ENCODE measurements around the gene HOXA9.

Gene HOXA9

GRCh38 chr7:27189295-27189996 lies 24.1 kb upstream of the HOXA9 start (continued):
- TF ChIP-seq CTCF (tag by site-specific recombination; IDR thresholded peaks at IDR 0.05) (peak; percentile 37; the same call in 1 of the 2 replicates), ZBTB8A (tag by site-specific recombination; IDR thresholded peaks at IDR 0.05) (peak; percentile 41), ZXDB (tag by site-specific recombination; IDR thresholded peaks at IDR 0.05) (0 out of 2 replicates have a peak, but pooled peaks have one; percentile 13), GFI1B (tag by site-specific recombination; IDR thresholded peaks at IDR 0.05) (0 out of 2 replicates have a peak, but pooled peaks have one; percentile 6), KLF1 (tag by site-specific recombination; IDR thresholded peaks at IDR 0.05) (no peak), ZNF2 (tag by site-specific recombination; IDR thresholded peaks at IDR 0.05) (peak; percentile 32; the same call in 1 of the 2 replicates)

GRCh38 chr7:27188386-27189294 lies 23.3 kb upstream of the HOXA9 start:
- Histone ChIP-seq H3K36me3 (ENCODE audit: control insufficient read depth in 2 of 2, insufficient read depth in 1 of 2, low read length in 2 of 2) (peaks cover 4 to 16% of the 10 kb centered on the region in 2 experiments; a peak in 1 of 3 replicates), H3K4me1 (ENCODE audit: control insufficient read depth, insufficient read depth, low read length) (peaks cover 20% of the 10 kb centered on the region), H3K27ac (ENCODE audit: extremely low read depth, low read depth, low read length) (peak overlapping the region; percentile 79; the same call in 1 of the 2 replicates), H3K4me3 (ENCODE audit: low read depth, low read length) (peak overlapping the region; percentile 46), H3K9me3 (ENCODE audit: control insufficient read depth, insufficient read depth, low read depth, low read length) (no peaks in the 10 kb centered on the region)
- POLR2A ChIA-PET, result interaction anchor here (2.3 to 7.6 kb wide), 3 partner anchors 9 to 16 kb away, joined by 8 to 237 read pairs (median 36); partner anchors contain the start of genes HOXA10 and HOXA13
- no peak for TF ChIP-seq ZNF311 (tag by site-specific recombination; IDR thresholded peaks at IDR 0.05; ENCODE audit: borderline replicate concordance)
- no peak for TF ChIP-seq ZNF658 (tag by site-specific recombination; IDR thresholded peaks at IDR 0.05)
- TF ChIP-seq ZNF280D (tag by site-specific recombination; IDR thresholded peaks at IDR 0.05), result no peak
- peak; percentile 92 for TF ChIP-seq PRDM10 (tag by site-specific recombination; IDR thresholded peaks at IDR 0.05)
- peak; percentile 41; the same call in 1 of the 2 replicates for TF ChIP-seq ZNF335 (tag by site-specific recombination; conservative IDR thresholded peaks at IDR 0.05)
- TF ChIP-seq KLF10 (tag by site-specific recombination; IDR thresholded peaks at IDR 0.05), result 0 out of 2 replicates have a peak, but pooled peaks have one; percentile 7
- 0 out of 2 replicates have a peak, but pooled peaks have one; percentile 15 for TF ChIP-seq BCL11A (tag by site-specific recombination; IDR thresholded peaks at IDR 0.05; ENCODE audit: low read depth)
- CTCF ChIA-PET, result interaction anchor here (0.6 to 1.2 kb wide), 6 partner anchors 9 to 745 kb away, joined by 3 to 5 read pairs (median 3); no protein-coding TSS in a partner anchor
